PC-9 (cell line): ENCODE data around the gene WT1. TPM values are rescaled to one million over a fixed set of nuclear protein-coding genes. Genes with fewer than 3 reads are reported as not detected.

Experiments
- Bru-seq: library from RNA; stranded (reverse); fragments of 400-500 nt; gene quantifications from one replicate; lab custom pipeline; 2021; lab: Mats Ljungman, UMichigan
- BruChase-seq, 2 experiments: library from RNA; stranded (reverse); fragments of 400-500 nt; gene quantifications; one replicate each; lab custom pipeline; 2021; lab: Mats Ljungman, UMichigan
- BruUV-seq: library from RNA; stranded (reverse); fragments of 400-500 nt; replicated peaks from 2 replicates; lab custom pipeline; 2021; lab: Mats Ljungman, UMichigan
- CTCF ChIA-PET: fragments of 300-600 bp; sonication (Branson Sonifier 250); formaldehyde crosslinking; loops from one replicate; lab custom pipeline; 2022; ENCODE audit warnings: antibody characterized with exemption; lab: Charles Lee
- POLR2A ChIA-PET: fragments of 300-600 bp; sonication (Branson Sonifier 250); formaldehyde crosslinking; loops from one replicate; lab custom pipeline; 2022; ENCODE audit warnings: antibody characterized with exemption; ENCODE audit not compliant: unreplicated experiment; lab: Charles Lee
- DNase-seq, 2 experiments: peaks; one replicate each; pipeline versions ENCODE4 v3.0.0 to v3.0.0-alpha.2; 2015 to 2022; ENCODE audit warnings: mixed read lengths in 1 of 2
- H2AFZ ChIP-seq: fragments of 200-600 bp; sonication (generic); 2 replicates; pipeline ENCODE4 v1.8.1; 2017; ENCODE audit warnings: antibody characterized with exemption
- H3F3A ChIP-seq: fragments of 200-600 bp; sonication (generic); 2 replicates; pipeline ENCODE4 v1.8.1; 2017; ENCODE audit warnings: antibody characterized with exemption, mild to moderate bottlenecking, low read depth; ENCODE audit not compliant: insufficient read depth
- H3K27ac ChIP-seq: fragments of 200-600 bp; sonication (generic); 2 replicates; pipeline ENCODE4 v1.6.1; 2016; ENCODE audit warnings: mixed run types
- H3K27me3 ChIP-seq: fragments of 200-600 bp; sonication (generic); 2 replicates; pipeline ENCODE4 v1.6.1; 2016; ENCODE audit warnings: low read depth, mixed run types; ENCODE audit not compliant: insufficient read depth
- H3K36me3 ChIP-seq: fragments of 200-600 bp; sonication (generic); 2 replicates; pipeline ENCODE4 v1.6.1; 2016; ENCODE audit warnings: low read depth, mixed run types
- H3K4me1 ChIP-seq: fragments of 200-600 bp; sonication (generic); replicated peaks from 2 replicates; pipeline ENCODE4 v1.6.1; 2016; ENCODE audit warnings: mixed run types; ENCODE audit not compliant: insufficient read depth
- H3K4me2 ChIP-seq: fragments of 200-600 bp; sonication (generic); 2 replicates; pipeline ENCODE4 v1.6.1; 2017; ENCODE audit warnings: mixed run types
- H3K4me3 ChIP-seq: fragments of 200-600 bp; sonication (generic); 2 replicates; pipeline ENCODE4 v1.6.1; 2016; ENCODE audit warnings: mixed run types
- H3K79me2 ChIP-seq: fragments of 200-600 bp; sonication (generic); 2 replicates; pipeline ENCODE4 v1.6.1; 2017; ENCODE audit warnings: low read depth, mixed run types
- H3K9me2 ChIP-seq: fragments of 200-600 bp; sonication (generic); 2 replicates; pipeline ENCODE4 v1.8.1; 2017; ENCODE audit warnings: mild to moderate bottlenecking; ENCODE audit not compliant: insufficient read depth
- H3K9me3 ChIP-seq: fragments of 200-600 bp; sonication (generic); 2 replicates; pipeline ENCODE4 v1.8.1; 2016; ENCODE audit warnings: low read depth; ENCODE audit not compliant: insufficient read depth
- H4K20me1 ChIP-seq: fragments of 200-600 bp; sonication (generic); 2 replicates; pipeline ENCODE4 v1.8.1; 2017; ENCODE audit not compliant: insufficient read depth
- CTCF ChIP-seq: fragments of 200-600 bp; sonication (generic); conservative IDR thresholded peaks from 2 replicates; pipeline ENCODE4 v1.6.1; 2017; ENCODE audit warnings: mixed run types, antibody characterized with exemption, mild to moderate bottlenecking, moderate library complexity
- EZH2 ChIP-seq: fragments of 200-600 bp; sonication (generic); IDR thresholded peaks from 2 replicates; pipeline ENCODE4 v1.8.0; 2017; ENCODE audit warnings: antibody characterized with exemption, low read depth
- intact Hi-C: fragments of 100-400 bp; cut with micrococcal nuclease; formaldehyde crosslinking; loops from one replicate; pipeline ENCODE4 v1.10.0; 2022; ENCODE audit not compliant: unreplicated experiment
- long read RNA-seq: library from polyadenylated mRNA; stranded (forward); transcript quantifications from one replicate; pipeline ENCODE4 v2.0.0, GENCODE V29; 2022
- total RNA-seq: library from RNA; stranded (reverse); gene quantifications from 2 replicates; pipeline ENCODE4 v1.2.3, GENCODE V29; 2021

WT1 gene
- not detected in 2 replicates for total RNA-seq
- percentile 1 among the genes with signal in this experiment for Bru-seq, nascent RNA
- not detected for BruChase-seq, experiment 1, labeled RNA remaining after a 2-hour chase
- not detected for BruChase-seq, experiment 2, labeled RNA remaining after a 6-hour chase
- long read RNA-seq: 0 reads

GRCh38 chr11:32435511-32435941 is at the start of gene WT1:
TSS of gene WT1 (minus strand) at chr11:32435539.
- no peak within 1 kb of the TSS for H2AFZ ChIP-seq
- no peaks in the 10 kb centered on the region for H3K9me3 ChIP-seq
- ChIA-PET POLR2A (no interaction called here), CTCF (no interaction called here)
- no peaks in the 10 kb centered on the region for H4K20me1 ChIP-seq
- no peak for DNase-seq
- H3K27ac ChIP-seq: no peak within 1 kb of the TSS
- TF ChIP-seq CTCF (no peak), EZH2 (no peak)
- no TSS peak for BruUV-seq
- no peak within 1 kb of the TSS for H3K4me2 ChIP-seq
- no peaks in the 10 kb centered on the region for H3K9me2 ChIP-seq
- no peaks in the 10 kb centered on the region for H3F3A ChIP-seq
- peaks cover 28% of the 10 kb centered on the region for H3K27me3 ChIP-seq
- intact Hi-C loops: no loop called here
- no peaks in the 10 kb centered on the region for H3K79me2 ChIP-seq
- H3K4me3 ChIP-seq: no peak within 1 kb of the TSS
- no peaks in the 10 kb centered on the region for H3K36me3 ChIP-seq
- H3K4me1 ChIP-seq: no peaks in the 10 kb centered on the region

- H3K27me3 ChIP-seq: peaks cover 8% of the 10 kb centered on the region; the same call in 1 of the 2 replicates
- intact Hi-C loops: no loop called here
- POLR2A ChIA-PET: no interaction called here
- H3K4me1 ChIP-seq: no peaks in the 10 kb centered on the region
- H3K36me3 ChIP-seq: no peaks in the 10 kb centered on the region
- H4K20me1 ChIP-seq: no peaks in the 10 kb centered on the region
- no peaks in the 10 kb centered on the region for H3K9me2 ChIP-seq
- no peaks in the 10 kb centered on the region for H3F3A ChIP-seq
- CTCF ChIA-PET: no interaction called here
- no peak overlapping the region for H2AFZ ChIP-seq
- no peaks in the 10 kb centered on the region for H3K9me3 ChIP-seq
- no peak for TF ChIP-seq CTCF
- no peak for TF ChIP-seq EZH2
- no peak overlapping the region for H3K4me2 ChIP-seq
- DNase-seq: no peak
- no peak overlapping the region for H3K27ac ChIP-seq
- H3K79me2 ChIP-seq: no peaks in the 10 kb centered on the region
- no peak overlapping the region for H3K4me3 ChIP-seq
- BruUV-seq: no TSS peak
Observed at GRCh38 chr11:32479291-32479690, 44.0 kb upstream of the WT1 start.

- H3K79me2 ChIP-seq: no peaks in the 10 kb centered on the region
- H3K27me3 ChIP-seq: peaks cover 8% of the 10 kb centered on the region; the same call in 1 of the 2 replicates
- H3K4me1 ChIP-seq: no peaks in the 10 kb centered on the region
- H3K9me2 ChIP-seq: no peaks in the 10 kb centered on the region
- no peaks in the 10 kb centered on the region for H3K36me3 ChIP-seq
- ChIA-PET CTCF (no interaction called here), POLR2A (no interaction called here)
- BruUV-seq: no TSS peak
- H3K4me2 ChIP-seq: no peak overlapping the region
- no peak for TF ChIP-seq CTCF
- TF ChIP-seq EZH2: no peak
- H4K20me1 ChIP-seq: no peaks in the 10 kb centered on the region
- peak in 1 of 2 experiments; percentile 6 for DNase-seq
- no peak overlapping the region for H2AFZ ChIP-seq
- H3K9me3 ChIP-seq: no peaks in the 10 kb centered on the region
- H3K27ac ChIP-seq: no peak overlapping the region
- no peaks in the 10 kb centered on the region for H3F3A ChIP-seq
- H3K4me3 ChIP-seq: no peak overlapping the region
- intact Hi-C loops: no loop called here
Observed at GRCh38 chr11:32478277-32478731, 43.0 kb upstream of the WT1 start.
